Epithelial cell of alveolus of lung (primary cell): ENCODE results near the gene PREX1. TPM values are rescaled to one million over a fixed set of nuclear protein-coding genes. Genes with fewer than 3 reads are reported as not detected.

Source experiments
- total RNA-seq: library from RNA; depleted of rRNA; stranded (reverse); fragments of >200 nt; gene quantifications from 2 replicates; pipeline ENCODE4 v1.2.1, GENCODE V29; 2015

The PREX1 gene
- total RNA-seq, result 2.8 and 8.0 TPM in 2 replicates

DNA sequence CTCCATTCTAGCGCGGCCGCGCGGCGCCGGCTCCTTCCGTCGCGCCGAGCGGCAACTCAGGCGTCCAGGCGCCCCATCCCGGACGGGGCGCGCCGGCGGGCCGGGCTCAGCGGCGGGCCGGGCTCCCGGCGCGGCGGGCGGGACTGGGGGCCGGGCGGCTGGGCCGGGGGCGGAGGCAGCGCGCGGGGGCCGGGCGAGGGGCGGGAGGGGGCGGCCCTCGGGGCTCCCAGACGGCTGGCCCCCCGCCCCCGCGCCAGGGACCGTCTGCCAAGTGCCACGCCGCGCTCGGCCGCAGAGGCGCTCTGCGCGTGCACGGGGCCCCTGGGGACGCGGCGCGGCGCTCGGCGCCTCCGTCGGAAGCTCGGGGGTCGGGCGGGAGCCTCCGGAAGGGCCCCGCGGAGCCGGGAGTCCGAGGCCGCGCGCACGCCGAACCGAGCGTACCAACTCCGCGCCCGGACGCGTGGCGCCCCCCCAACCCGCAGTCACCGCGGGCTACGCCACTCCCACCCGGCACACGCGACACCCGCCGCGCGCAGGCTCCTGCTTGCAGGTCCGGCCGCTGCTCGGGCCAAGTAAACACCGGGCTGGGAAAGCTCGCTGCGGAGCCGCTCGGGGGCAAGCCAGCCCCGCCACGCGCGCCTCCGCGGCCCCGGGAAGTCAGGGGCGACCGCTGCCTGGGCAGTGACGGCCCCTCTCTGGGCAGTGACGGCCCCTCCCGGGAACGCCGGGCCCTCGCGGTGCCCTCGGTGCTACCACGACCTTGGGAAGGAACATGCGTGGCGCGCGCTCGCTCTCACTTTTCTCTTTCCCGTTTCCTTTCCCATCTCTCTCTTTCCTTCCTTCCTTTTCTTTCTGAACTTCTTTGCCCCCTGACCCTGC is at the start of gene PREX1:
TSS of gene PREX1 (minus strand) at position 145 of the 879 bp plus-strand sequence. CDS start at position 6, 139 bp downstream.

Other genes starting within 250 kb of the PREX1 start
- 14.2 and 15.3 TPM in 2 replicates for gene ARFGEF2, start 93.7 kb upstream of the PREX1 start, total RNA-seq
- 33.1 and 94.5 TPM in 2 replicates for gene CSE1L, start 218.3 kb upstream of the PREX1 start, total RNA-seq